GM18498 (cell line): ENCODE data around the gene ARPP21.

Experiments
- ATAC-seq: cut with Tn5 transposase; IDR thresholded peaks from one replicate; pipeline ENCODE4 v1.9.1; 2021; ENCODE audit warnings: mild to moderate bottlenecking, moderate library complexity; ENCODE audit not compliant: unreplicated experiment

The ARPP21 gene

DNA sequence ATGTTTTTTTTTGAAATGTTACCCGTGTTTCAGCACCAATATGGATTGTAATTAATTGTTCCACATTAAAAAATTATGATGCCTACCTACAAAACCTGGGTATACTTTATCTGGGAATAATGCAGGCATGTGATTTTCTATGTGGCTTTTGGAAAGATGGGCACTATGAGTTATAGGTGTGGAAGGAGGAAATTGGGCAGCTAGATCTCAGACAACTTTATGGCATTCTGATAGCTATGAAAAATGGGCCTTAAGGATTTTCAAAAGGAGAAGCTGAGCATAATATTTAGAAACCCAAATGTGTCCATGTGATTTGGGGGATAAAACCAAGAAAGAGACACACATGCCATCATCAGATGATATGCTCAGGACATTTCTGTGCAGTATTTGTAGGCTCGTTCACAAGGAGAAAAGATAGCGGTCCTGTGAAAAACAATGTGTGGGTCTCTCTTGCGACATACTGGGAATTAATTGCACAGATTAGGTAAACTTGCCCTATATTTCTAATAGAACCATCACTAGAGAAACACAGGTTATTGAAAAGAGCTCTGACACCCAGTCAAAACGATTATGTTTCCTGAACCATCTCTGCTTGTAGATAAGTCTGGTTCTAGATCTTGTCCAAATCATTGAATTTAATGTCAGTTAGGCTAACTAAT is 35.3 kb downstream of the ARPP21 start:
- ATAC-seq, result no peak

DNA sequence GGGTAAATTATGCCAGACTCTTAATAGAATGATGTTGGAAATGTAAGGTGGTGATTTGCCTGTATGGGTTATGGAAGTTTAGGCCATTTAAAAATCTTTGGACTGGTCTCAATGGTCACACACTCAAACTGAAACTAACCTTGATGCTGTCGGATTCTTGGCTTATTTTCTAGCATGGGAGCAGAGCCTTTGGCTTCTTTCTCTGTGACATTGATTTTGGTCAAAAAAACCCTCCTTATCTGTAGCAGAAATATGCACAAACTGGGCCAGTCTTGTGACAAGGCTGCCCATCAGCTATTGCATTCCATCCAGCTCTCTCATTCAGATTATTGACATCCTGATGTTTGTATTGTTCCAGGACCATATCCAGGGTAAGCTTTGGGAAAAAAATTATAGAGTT is 35.9 kb downstream of the ARPP21 start:
- no peak for ATAC-seq

DNA sequence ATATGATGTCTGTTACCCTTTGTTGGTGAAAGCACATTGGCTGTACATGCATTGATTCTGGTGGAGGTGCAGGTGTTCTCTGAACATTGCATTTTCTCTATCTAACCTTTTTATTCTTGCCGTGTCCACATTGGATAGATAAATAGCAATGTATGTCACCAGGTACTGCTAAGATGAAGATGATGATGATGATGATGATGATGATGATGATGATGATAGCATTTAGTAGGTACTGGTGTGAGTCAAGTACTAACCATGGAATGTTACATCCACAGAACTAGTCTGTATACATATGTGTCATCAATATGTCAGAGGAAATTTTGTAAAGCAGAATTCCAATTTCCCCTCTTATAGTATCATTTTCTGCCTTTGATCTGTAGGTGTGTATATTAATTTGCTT is 36.3 kb downstream of the ARPP21 start:
- no peak for ATAC-seq

DNA sequence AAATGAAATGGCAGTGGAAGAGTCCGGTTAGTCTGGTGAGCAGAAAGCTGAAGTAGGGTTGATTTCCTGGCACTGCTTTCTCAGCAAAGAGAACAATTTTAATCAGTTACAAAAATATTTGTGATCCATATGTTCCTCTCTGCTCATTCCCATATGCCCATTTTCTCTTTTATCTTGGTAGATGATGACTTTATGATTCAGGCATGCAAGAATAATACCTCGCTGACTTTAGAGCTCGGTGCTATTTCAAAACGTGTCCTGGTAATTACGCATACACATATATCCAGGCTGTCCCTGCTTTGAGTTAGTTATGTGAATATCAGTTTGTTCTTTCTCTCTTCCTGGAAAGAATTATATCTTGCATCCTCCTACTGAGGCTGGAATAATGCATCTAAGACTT is 38.5 kb downstream of the ARPP21 start:
- ATAC-seq, result no peak

DNA sequence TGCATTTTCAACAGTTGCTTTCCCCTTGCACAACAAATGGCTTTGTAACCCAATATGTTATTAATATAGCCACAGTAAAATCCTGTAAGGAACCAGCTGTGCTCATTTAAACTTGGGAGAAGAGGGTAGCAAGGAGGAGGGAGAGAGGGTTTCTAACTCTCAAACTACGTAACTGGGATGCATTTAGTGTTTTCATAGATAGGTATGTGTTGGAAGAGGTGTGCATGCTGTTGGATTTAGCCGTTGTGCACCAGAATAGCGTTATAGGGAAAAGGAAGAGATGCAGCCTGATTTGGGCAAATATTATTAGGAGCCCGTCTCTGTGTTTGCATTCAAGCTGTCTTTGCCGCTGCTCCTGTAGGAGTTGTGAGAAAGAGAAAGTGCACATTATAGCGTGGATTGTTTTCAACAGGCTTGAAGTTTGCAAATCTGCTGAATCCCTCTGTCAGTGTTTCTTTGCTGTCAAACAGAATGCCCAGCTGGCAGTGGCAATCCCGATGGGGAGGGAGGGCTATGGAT is 39.4 kb downstream of the ARPP21 start:
- ATAC-seq, result no peak

DNA sequence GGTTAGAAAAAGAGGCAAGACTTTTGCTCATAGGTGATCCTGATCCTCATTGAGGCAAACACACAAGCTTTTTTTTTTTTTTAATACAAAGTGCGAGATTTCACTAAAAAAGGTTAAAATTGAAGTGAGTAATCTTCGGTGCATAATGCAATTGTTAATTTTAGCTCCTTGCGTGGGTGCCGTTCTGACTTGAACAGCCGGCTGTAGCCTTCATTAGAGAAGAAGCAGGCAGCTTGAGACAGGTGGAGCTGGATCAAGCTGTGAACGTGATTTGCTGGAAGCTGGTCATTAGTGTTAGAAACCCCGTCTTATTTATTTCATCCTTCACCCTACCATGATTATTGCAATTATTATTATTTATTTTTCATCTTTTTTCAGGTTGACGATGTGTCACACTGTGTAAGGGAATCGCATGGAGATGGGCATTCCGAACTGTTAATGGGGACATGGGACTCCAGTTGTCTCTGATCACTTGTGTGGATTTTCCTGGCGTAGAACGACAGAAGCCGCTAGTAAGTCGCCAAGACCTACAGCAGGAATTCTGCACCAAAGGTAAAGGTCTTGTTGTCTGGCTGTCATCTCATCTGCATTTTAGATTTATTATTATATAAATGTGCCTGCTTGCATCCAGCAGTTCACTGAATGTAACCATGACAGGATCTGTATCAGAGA is 40.2 kb downstream of the ARPP21 start:
- no peak for ATAC-seq

DNA sequence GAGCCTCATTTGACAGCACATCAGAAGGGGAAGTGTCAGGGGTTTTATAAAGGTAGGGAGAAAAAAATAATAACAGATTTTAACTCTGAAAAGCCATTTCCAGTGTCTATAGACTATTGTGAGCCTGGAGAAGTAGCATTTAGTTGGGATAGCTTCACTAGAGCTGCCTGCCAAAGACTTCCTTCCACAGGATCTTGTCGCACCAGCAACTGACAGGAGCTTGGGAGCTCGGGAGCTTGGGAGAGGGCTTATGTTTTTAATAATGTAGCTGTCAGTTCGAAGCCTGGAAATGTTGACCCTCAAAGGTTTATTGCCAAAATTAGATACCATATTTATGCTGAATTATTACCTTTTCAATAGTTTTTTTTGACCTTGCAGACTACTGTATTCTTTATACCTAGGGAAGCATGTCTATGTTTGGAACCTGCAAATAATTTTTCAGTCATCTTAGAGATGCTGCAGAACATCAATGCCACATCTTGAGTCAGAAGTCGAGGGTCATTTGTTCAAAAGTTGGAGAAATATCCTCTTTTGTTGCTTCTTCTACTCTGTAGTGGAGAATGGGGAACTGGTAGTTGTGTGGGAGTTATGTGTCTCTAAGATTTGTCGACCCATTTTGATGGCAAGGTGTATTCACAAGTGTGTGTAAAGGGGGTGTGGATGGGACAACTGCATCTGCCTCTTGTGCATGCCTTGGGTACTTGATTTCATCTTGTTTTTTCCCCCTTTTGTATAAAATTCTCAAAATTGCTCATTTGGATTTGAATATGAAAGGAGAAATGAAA is 41.7 kb downstream of the ARPP21 start:
- ATAC-seq, result no peak

DNA sequence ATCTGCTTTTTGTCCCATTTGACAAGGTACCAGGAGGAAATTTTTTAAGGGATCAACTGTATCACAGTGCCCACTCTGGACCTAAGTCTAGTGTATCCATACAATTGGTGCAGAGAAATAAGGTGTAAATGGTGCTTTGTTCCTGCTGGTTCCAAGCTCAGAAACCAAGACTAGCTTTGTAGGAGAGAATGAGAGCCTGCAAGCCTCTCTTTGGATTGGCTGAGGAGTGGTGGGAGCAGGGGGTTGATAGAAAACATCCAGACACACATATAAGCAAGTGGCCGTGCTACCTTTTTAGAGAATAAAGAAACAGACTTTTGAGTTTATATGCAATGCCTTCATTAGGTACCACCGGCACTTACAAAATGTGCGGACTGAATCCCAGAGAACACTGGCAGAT is 45.8 kb downstream of the ARPP21 start:
- ATAC-seq, result no peak

DNA sequence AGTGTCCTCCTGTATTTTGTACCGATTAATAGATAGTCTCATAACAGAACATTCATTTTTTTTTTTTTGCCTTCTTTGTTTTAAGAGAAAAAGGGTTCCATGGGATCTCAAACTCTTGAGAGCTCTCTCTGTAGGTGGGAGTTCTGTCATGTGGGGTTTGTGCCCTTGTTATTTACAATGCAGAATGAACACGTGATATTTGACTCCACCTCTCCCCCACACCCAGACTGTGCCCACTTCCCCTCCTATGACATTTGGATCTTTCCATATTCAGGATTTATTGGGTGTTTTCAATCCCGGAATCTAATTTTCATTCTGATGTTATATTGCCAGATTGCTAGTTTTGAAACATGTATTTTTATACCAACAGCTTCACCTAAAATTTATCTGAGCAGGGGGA is 49.5 kb downstream of the ARPP21 start:
- no peak for ATAC-seq

DNA sequence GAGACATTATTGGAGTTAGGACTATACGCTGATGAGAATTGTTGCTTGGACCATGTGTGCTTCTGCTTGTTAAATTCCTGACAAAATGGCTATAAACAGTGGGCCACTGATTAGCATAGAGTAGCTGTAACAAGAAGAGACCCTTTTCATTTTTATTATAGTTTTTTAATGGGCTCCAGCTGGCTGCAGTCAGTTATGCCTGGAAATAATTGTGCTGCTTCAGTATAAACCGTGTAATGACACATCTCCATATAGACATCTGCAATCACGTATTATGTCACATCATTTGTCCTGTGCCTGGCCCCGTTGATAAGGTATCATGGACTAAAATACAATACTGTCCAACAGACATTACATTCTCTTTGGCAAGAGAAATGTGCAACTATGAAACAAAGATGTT is 50.9 kb downstream of the ARPP21 start:
- ATAC-seq, result no peak

DNA sequence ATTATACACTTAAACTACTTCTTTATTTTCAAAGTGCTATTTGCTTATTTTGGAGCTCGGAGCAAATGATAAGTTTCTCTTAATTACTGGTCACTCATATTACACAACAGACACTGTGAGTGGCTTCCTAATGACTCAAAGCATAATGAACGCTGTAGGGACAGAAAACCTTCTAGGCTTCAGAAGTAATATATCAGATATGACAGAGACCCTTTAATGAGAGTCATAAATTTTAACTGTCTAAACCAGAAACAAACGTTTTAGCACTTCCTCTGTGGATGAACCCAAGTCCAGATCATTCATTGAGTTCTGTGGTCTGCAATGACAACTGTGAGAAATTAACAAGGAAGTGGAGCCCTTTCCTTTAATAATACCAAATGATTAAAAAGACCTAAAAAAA is 66.6 kb downstream of the ARPP21 start:
- no peak for ATAC-seq

DNA sequence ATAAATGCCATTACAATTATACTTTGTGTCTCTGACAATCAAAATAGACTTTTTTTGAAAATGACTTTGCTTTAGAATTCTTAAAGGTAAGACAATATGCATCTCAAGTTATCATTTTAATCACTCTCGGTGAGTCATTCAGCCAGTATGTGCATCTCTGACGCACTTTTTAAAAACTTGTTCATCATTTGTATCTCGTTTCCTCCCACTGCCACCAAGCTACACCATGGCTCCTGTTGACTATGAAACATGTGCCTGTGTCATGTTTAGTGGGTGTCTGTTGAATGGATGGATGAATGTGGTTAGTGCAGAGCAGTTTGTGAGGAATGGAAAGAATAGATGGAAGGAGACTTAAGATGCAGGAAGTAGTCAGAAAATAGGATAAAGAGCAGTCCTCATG is 68.6 kb downstream of the ARPP21 start:
- ATAC-seq, result no peak

DNA sequence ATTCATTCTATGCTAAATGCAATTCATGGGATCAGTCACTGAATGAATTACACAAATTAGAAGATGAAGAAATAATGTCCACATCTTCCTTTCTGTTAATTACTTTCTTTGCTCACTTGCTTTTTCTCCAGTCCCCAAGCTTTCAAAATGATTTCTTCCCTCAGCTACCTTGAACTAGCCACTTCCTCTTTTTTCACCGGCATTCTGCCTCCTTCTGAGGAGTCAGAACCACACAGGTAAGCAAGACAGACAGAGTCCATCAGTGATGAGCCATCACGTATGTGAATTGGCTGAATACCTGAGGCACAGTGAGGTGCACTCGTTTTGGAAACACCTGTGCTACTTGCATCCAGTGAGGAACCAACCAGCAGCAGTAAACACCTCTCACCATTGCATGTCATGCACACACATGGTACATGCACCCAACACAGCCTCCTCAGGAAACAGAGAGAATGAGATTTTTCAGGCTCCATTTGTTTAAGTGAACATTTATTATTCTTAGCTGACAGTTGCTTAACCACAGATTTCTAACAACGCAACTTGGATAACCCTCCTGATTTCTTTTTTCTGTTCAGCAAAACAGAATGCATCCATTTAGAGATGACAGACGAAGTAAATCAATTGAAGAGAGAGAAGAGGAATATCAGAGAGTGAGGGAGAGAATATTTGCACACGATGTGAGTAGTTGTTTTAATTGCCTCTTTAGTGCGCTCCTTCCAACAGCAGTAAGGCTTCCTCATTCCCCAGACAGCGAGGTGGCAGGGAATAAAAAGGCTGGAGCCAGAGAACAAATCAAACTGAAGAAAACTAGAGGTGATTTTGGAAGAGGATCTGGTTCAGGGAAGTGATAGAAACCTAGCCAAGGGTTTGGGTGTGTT is 69.3 kb downstream of the ARPP21 start:
- no peak for ATAC-seq

DNA sequence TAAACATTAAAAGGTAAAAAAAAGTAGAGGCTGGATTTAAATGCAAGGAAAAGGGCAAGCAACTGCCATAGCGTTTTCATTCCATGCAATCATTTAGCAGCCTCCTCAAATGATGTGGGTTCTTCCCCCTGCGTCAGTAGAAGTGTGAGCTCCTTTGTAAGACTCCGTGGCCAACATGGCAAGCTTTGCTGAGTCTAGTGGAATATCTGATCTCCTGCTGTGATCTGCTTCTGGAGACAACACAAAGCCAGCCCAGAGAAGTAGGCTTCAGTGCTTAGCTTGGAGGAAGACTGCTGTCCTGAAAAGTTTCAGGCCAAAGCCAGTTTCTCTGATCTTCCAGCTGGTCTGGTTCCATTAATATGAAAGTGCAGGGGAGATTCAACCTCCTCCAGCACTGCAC is 70.4 kb downstream of the ARPP21 start:
- no peak for ATAC-seq

DNA sequence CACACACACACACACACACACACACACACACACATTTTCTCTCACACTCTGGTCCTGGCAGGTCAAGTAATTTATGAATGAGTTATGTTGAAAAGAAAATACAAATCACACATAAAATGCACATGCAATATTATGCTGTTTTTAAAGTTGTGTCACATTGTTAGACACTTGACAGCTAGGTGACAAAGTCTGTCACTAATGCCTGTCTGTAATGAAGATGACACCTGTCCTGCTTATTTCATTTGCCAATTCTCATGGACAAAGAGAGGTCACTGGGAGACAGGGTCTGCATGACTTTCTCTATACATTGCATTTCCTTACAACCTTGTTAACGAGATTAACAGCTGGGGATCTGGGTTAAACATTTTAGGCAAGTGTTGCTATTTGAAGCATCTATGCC is 71.2 kb downstream of the ARPP21 start:
- no peak for ATAC-seq

DNA sequence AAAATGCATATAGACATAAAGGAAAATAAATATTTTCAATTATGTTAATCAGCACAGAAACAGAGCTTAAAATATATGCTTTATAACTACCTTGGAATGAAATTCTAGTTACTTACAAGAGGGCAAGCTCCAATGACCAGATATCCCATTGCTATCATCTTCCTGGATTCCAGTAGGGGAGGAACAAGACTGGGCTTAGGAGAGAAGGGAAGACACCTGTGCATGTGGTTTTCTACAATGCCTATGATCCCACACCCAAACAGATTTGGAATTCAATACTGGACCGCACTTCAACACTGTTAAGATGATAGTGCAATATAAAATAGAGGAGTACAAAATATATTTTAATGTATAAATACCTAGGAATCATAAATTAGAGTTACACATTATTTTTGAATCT is 79.6 kb downstream of the ARPP21 start:
- ATAC-seq, result no peak

DNA sequence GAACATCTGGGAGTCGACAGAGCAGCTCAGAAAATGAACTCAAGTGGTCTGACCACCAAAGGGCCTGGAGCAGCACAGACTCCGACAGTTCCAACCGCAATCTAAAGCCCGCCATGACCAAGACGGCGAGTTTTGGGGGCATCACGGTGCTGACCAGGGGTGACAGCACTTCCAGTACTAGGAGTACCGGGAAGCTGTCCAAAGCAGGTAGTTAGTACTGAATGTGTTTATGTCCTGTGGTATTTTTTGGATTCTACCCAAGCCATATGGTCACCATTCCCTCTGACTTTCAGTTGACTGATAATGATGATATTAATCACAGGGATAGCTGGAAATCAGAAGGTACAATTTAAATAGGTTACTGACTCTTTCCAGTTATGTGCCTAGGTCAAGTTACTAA is 82.3 kb downstream of the ARPP21 start:
- ATAC-seq, result no peak

DNA sequence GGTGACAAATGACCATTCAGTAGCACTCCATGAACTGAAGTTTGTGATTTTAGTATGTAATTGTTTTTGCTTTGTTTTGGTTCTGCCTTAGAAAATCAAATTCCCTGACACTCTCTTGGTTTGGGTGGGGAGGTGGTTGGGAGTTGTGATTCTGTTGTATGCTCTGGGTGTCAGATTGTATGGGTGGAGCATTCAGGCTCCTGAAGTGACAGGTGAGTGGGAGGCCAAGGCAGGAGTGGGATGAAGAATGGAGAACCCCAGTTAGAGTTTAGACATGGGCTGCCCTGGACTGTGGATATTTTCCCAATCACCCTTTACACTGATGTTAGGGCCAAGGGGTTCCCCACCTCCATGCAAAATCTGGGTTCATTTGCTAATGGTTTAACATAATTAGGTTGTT is 83.6 kb downstream of the ARPP21 start:
- ATAC-seq, result no peak

DNA sequence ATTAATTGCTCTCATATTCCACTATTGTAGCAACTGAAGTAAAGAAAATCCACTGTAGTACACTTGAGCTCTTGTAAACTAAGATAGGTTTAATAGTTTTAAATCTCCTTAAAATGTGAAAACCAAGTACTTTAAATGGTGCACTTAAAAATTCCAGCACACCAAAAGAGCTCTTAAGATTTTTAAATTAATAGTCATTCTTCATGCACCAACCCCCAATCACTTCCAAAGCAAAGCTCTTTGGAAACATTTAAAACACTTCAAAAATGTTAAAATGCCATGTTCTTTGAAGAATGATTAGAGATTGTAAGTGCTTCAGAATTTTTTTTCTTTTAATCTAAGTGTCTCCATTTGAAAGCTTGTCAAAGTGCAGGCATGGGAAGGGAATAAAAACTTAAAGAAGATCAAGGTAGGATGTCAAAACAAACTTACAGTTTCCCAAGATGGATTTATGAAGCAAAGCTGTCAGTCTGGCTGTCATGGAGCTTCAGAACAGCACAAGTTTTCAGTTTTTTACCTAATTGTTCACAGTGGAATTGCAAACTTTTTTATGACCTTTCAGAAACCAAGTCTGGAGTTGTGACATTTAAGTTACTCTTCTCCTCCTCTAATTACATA is 84.3 kb downstream of the ARPP21 start:
- no peak for ATAC-seq

DNA sequence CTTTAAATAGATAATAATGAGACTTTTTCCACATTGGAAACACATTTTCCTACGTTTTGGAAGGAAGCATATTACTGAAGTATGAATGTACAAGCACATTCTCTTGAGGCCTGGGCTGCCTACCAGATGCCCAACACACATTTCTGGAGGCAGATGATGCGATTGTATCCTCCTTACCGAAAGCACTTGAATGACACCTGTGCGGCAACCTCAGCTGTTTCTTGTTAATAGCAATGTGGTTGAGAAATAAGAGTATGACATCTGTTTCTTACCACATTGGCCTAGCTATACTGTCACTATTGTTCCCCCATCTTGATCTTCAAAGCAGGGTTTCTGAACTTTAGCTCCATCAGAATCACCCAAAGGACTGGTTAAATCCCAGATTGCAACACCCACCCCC is 84.8 kb downstream of the ARPP21 start:
- ATAC-seq, result no peak

DNA sequence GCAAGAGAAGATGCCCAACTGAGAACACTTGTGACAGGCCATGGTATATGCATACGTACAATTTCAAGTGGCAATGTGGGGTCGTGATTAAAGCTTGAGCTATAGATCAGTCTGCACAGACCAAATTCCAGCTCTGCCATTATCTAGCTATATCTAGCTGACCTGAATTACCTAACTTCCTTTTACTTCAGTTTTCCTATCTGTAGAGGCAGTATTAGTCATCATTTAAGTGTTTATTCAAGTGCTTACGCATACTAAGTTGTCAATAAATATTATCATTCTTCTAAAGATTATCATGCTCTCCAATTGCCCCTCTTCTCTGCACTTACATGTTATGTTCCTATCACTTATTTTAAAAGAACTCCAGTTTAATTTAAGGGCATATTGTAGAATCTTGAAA is 87.9 kb downstream of the ARPP21 start:
- no peak for ATAC-seq
